Measurements from ENCODE around the gene MFAP4.

DNA sequence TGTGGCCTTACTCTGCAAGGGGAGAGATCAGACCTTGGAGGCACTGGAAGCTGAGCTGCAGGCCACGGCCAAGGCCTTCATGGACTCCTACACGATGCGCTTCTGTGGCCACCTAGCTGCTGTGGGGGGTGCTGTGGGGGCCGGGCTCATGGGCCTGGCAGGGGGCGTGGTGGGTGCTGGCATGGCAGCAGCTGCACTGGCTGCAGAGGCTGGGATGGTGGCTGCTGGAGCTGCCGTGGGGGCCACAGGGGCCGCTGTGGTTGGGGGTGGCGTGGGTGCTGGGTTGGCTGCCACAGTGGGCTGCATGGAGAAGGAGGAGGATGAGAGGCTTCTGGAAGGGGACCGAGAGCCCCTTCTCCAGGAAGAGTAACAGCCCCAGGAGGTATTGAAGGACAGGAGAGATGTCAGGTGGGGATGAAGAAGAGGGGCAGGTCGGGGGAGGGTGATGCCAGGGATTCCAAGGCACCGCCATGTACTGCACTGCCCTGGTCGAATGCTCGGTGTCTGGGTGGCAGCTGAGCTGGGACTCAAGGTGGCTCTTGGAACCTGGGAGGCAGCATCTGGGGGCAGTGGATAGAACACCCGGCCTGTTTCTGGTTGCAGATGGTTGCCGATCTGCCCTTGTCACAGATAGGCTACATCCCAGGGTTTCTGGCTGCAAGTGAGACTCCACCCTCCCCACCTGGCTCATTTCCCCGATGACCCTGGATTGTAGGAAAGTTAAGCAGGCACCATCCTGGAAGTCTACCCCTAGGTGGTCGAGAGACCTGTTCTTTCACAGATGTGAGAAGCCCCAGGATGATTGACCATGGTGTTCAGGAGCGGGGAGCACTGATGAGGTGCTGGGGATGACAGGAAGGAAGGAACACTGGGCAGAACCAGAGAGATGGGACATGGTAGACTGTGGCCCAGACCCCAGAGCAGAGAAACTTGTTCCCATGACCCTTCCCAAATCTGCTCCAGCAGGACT lies 29.1 kb upstream of the MFAP4 start:
- TF ChIP-seq CTCF (IDR thresholded peaks at IDR 0.05) = no peak
- no peak for TF ChIP-seq EP300 (IDR thresholded peaks at IDR 0.05)
- no peak for TF ChIP-seq POLR2A (IDR thresholded peaks at IDR 0.05; ENCODE audit: low read depth)

Data from esophagus muscularis mucosa (tissue), 4 donors.